K562 (cell line): ENCODE results near the gene IL23A. TPM values are rescaled to one million over a fixed set of nuclear protein-coding genes. Genes with fewer than 3 reads are reported as not detected.

Experiments
- CEBPZ ChIP-seq: fragments of 150-350 bp; IDR thresholded peaks from 2 replicates; pipeline ENCODE4 v1.6.1; 2014; ENCODE audit warnings: low read depth, mild to moderate bottlenecking, low read length, borderline replicate concordance
- CXXC5 ChIP-seq: fragments of 250-450 bp; sonication (Bioruptor Pico); IDR thresholded peaks from 2 replicates; pipeline ENCODE4 v1.8.0; 2022; ENCODE audit warnings: inconsistent platforms, mild to moderate bottlenecking, moderate library complexity
- ETV1 ChIP-seq: fragments of 450-650 bp; conservative IDR thresholded peaks from 2 replicates; pipeline ENCODE4 v1.6.1; 2016; ENCODE audit warnings: missing genetic modification characterization, control low read depth, low read depth, missing compliant biosample characterization
- ETV6 ChIP-seq, 3 experiments: fragments of 150-350 bp in 1 of 3; sonication (generic) in 1 of 3; formaldehyde crosslinking in 1 of 3; IDR thresholded peaks; 2 replicates each; pipeline versions ENCODE4 v1.6.1 to v1.8.0; 2014 to 2022; ENCODE audit warnings: borderline replicate concordance in 2 of 3, low read depth in 2 of 3, antibody characterized with exemption in 1 of 3, low read length in 1 of 3, mild to moderate bottlenecking in 1 of 3, missing genetic modification reagents in 1 of 3
- MTA2 ChIP-seq: fragments of 450-650 bp; IDR thresholded peaks from 2 replicates; pipeline ENCODE4 v1.6.1; 2016; ENCODE audit warnings: low read depth
- NCOA2 ChIP-seq, 2 experiments: fragments of 450-650 bp; IDR thresholded peaks; 2 replicates each; pipeline ENCODE4 v1.6.1; 2018; ENCODE audit warnings: mild to moderate bottlenecking in 2 of 2, moderate library complexity in 1 of 2; ENCODE audit not compliant: partially characterized antibody in 2 of 2
- PATZ1 ChIP-seq: fragments of 250-450 bp; sonication (Bioruptor Pico); IDR thresholded peaks from 2 replicates; pipeline ENCODE4 v1.5.0; 2020; ENCODE audit warnings: mild to moderate bottlenecking, borderline replicate concordance
- RFX1 ChIP-seq: fragments of 450-650 bp; IDR thresholded peaks from 2 replicates; pipeline ENCODE4 v1.6.1; 2016; ENCODE audit warnings: mild to moderate bottlenecking, moderate library complexity
- STAT5B ChIP-seq: fragments of 250-450 bp; sonication (Bioruptor Pico); IDR thresholded peaks from 2 replicates; pipeline ENCODE4 v1.8.0; 2021; ENCODE audit warnings: mild to moderate bottlenecking, inconsistent platforms
- TEAD4 ChIP-seq, 2 experiments: sonication (generic) in 1 of 2; formaldehyde crosslinking in 1 of 2; IDR thresholded peaks; 2 replicates each; pipeline versions ENCODE4 v1.6.1 to v1.8.0; 2012 to 2022; ENCODE audit warnings: borderline replicate concordance in 1 of 2, inconsistent platforms in 1 of 2, low read length in 1 of 2, mild to moderate bottlenecking in 1 of 2, missing genetic modification reagents in 1 of 2
- ZBTB7A ChIP-seq: IDR thresholded peaks from 2 replicates; pipeline ENCODE4 v1.6.1; 2011; ENCODE audit warnings: low read depth, mild to moderate bottlenecking, low read length, moderate library complexity, borderline replicate concordance; ENCODE audit not compliant: control insufficient read depth
- ZNF23 ChIP-seq: fragments of 250-450 bp; sonication (Bioruptor Pico); IDR thresholded peaks from 2 replicates; pipeline ENCODE4 v1.4.0; 2020; ENCODE audit warnings: mild to moderate bottlenecking
- ZNF511 ChIP-seq: sonication (generic); formaldehyde crosslinking; IDR thresholded peaks from 2 replicates; pipeline ENCODE4 v1.8.0; 2022; ENCODE audit warnings: mild to moderate bottlenecking, missing genetic modification reagents
- ZNF609 ChIP-seq: sonication (generic); formaldehyde crosslinking; IDR thresholded peaks from 2 replicates; pipeline ENCODE4 v1.8.1; 2023; ENCODE audit warnings: missing genetic modification reagents, mild to moderate bottlenecking, borderline replicate concordance
- polyA plus RNA-seq, 8 experiments: library from polyadenylated mRNA; depleted of rRNA in 4 of 8; stranded (reverse) in 5 of 8; unstranded in 3 of 8; fragments of >200 nt; fragmentation: Nextera tagmentation in 2 of 8; fragmentation: Illumina TruSeq in 1 of 8; extraction: Ambion mirVana in 2 of 8; extraction: Trizol in 1 of 8; gene quantifications; 2 replicates each; pipeline versions ENCODE4 v1.2.1 to v1.2.3, GENCODE V29; 2011 to 2014; ENCODE audit warnings: inconsistent platforms in 1 of 8, missing spikeins in 1 of 8
- total RNA-seq, 7 experiments: library from RNA; depleted of rRNA in 6 of 7; stranded (reverse); fragments of >200 nt in 6 of 7; fragmentation: Illumina TruSeq in 2 of 7; extraction: Trizol in 2 of 7; gene quantifications; 2 replicates each; pipeline versions ENCODE4 v1.2.1 to v1.2.3, GENCODE V29; 2011 to 2021; ENCODE audit warnings: low replicate concordance in 1 of 7

The IL23A gene
- total and polyA plus RNA-seq, 9 of the 15 experiments (the other 6 are each of a cell fraction or from before 2014, with no cell fraction given): 4.4 to 37.2 (median 9.6) TPM

GRCh38 chr12:56333679-56334489, 4.8 kb upstream of the IL23A start, which contains the start of gene PAN2 (continued):
- TF ChIP-seq PATZ1 (CRISPR knock-in tag) (no peak), ZNF609 (CRISPR knock-in tag) (peak; percentile 46; the same call in 1 of the 2 replicates), ZBTB7A (peak; percentile 91), MTA2 (no peak), STAT5B (CRISPR knock-in tag) (no peak), TEAD4 (IDR thresholded peaks at IDR 0.05; ENCODE audit: low read length) (peak; percentile 30; the same call in 1 of the 2 replicates), TEAD4 (CRISPR knock-in tag; IDR thresholded peaks at IDR 0.05; ENCODE audit: borderline replicate concordance) (no peak), ETV1 (tag) (peak; percentile 47; the same call in 1 of the 2 replicates), ETV6 (IDR thresholded peaks at IDR 0.05; ENCODE audit: borderline replicate concordance in 1 of 2, low read depth in 2 of 2, low read length in 1 of 2) (no peak), ETV6 (CRISPR knock-in tag; IDR thresholded peaks at IDR 0.05; ENCODE audit: borderline replicate concordance) (no peak), RFX1 (no peak; the same call in 1 of the 2 replicates), CEBPZ (no peak), ZNF511 (peak; percentile 57; the same call in 1 of the 2 replicates), ZNF23 (no peak), CXXC5 (CRISPR knock-in tag) (peak; percentile 94), NCOA2 (IDR thresholded peaks at IDR 0.05; ENCODE audit: partially characterized antibody in 2 of 2) (no peak)
